DMS153 treated with DMSO at 0.1 percent for 48 hours (cell line): ENCODE data around the gene PRSS57.
"Not testable (repeated sequence)": the region's sequence is repeated elsewhere in the genome, so short reads cannot be mapped to it uniquely, and the experiment has no call there.

Experiments used
- DNase-seq: peaks from one replicate; lab custom pipeline; 2025; ENCODE audit not compliant: unreplicated experiment; lab: John Stamatoyannopoulos, UW

The PRSS57 gene

GRCh38 chr19:723714-724113 is 28.5 kb upstream of the PRSS57 start:
- DNase-seq, result no peak

DNA sequence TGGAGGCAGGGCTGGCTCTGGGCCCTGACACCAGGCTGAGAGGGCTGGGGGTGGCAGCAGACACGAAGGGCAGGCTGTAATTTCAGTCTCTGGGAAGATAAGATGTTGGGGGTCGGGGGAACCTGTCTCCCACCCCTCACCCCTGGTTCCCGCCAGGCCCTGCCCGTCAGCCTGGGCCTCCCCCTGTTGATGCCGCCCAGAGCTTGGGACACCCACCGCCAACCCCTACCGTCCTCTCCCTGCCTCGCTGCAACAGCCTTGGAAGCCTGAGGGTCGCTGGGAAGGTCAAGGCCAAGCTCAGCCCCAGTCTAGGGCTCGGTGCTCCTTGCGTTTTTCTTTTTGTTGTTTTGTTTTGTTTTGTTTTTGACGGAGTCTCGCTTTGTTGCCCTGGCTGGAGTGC is 28.0 kb upstream of the PRSS57 start:
- no peak for DNase-seq

GRCh38 chr19:722553-723101 is 27.4 kb upstream of the PRSS57 start:
- DNase-seq, result no peak

GRCh38 chr19:720345-721160 is 25.3 kb upstream of the PRSS57 start:
- no peak for DNase-seq

- no peak for DNase-seq
Measured at GRCh38 chr19:719636-720344, 24.5 kb upstream of the PRSS57 start.

- DNase-seq, result no peak
Measured at GRCh38 chr19:718991-719512, 23.8 kb upstream of the PRSS57 start.

- no peak for DNase-seq
Measured at GRCh38 chr19:718251-718951, 23.1 kb upstream of the PRSS57 start.

GRCh38 chr19:715347-715746 is 20.1 kb upstream of the PRSS57 start:
- no peak for DNase-seq

GRCh38 chr19:711254-711653 is 16.0 kb upstream of the PRSS57 start:
- no peak for DNase-seq

- DNase-seq, result no peak
Measured at GRCh38 chr19:710767-711166, 15.5 kb upstream of the PRSS57 start.

GRCh38 chr19:709965-710571 is 14.8 kb upstream of the PRSS57 start:
- DNase-seq, result no peak

DNA sequence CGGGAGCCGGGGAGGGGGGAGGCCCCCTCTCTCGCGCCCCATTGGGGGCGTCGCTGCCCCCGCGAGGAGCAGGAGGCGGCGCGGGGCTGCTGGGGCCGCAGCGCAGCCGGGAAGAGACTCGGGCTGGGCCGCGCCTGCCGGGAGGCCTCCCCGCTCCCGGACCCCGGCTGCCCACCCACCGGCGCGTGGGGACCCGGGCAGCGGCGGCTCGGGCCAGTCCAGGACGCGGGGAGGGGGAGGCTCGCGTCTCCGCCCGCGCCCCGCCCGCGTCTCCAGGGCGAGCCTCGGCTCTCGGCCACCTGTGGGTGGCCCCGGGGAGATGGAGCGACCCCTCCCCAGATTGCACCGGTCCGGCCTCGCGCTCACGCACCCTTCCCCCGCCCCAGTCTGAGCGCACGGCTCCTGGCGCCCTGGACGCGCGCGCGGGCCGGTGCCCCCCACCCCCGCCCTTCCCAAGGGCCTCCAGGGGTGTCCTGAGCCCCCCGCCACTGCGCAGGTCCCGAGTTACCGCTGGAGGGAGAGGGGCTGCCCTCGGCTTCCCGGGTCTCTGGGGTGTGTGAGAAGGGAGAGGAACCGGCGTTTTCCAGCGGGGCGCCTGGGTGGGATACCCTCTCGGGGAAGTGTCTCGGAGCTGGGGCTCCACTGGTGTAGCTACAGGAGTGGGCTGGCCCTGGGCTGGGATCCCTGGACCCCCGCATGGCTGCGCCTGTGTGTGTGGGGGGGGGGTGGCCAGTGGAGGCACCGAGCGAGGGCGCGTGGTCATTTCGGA is 14.1 kb upstream of the PRSS57 start:
- no peak for DNase-seq

DNA sequence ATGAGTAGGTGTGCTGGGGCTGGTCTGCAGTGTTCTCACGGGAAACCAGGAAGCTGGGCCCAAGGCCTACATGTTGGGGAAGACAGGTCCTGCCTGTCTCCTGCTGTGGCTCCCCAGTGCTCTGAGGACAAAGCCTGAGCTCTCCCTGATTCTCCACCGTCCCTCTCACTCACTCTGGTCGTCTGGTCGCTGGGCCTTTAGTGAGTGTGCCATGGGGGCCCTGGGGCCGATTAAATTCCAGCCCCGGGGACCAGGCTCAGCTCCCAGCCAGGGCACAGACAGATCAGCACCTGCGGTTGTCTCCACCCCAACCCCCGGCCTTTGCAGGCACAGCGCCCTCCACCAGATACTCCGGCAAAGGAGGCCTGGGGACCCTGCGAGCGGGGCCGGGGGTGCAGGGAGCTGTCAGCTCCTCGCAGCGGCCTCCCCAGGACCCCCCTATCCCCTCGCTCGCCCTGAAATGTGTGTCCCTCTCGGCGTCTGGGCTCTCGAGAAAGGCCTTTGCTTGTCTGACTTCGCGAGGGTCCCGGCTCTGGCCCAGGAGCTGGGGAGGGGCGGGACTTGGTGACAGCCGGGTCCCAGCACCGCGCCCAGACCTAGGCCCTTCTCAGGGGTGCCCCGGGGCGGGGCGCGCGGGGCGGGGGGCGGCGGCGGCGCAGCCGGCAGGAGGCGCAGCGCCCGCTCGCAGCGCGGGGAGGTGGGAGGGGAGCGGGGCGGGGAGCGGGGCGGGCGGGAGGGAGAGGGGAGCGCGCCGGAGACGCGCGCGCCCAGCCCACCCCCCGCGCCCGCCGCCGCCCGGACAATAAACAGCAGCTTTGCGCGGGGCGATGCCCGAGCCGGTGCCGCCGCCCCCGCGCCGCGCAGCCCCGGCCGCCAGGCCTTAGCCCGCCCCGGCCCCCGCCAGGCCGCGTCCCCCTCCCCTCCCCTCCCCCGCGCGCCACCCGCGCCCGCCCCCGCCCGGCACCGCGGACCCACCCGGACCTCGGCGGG is 13.2 kb upstream of the PRSS57 start, which contains the start of gene PALM:
PALM (plus strand) TSS at position 782 of the 990 bp plus-strand sequence. CDS start 212 bp downstream, outside the sequence.
- no peak for DNase-seq

GRCh38 chr19:704447-704741 is 9.1 kb upstream of the PRSS57 start:
- DNase-seq, result no peak

DNA sequence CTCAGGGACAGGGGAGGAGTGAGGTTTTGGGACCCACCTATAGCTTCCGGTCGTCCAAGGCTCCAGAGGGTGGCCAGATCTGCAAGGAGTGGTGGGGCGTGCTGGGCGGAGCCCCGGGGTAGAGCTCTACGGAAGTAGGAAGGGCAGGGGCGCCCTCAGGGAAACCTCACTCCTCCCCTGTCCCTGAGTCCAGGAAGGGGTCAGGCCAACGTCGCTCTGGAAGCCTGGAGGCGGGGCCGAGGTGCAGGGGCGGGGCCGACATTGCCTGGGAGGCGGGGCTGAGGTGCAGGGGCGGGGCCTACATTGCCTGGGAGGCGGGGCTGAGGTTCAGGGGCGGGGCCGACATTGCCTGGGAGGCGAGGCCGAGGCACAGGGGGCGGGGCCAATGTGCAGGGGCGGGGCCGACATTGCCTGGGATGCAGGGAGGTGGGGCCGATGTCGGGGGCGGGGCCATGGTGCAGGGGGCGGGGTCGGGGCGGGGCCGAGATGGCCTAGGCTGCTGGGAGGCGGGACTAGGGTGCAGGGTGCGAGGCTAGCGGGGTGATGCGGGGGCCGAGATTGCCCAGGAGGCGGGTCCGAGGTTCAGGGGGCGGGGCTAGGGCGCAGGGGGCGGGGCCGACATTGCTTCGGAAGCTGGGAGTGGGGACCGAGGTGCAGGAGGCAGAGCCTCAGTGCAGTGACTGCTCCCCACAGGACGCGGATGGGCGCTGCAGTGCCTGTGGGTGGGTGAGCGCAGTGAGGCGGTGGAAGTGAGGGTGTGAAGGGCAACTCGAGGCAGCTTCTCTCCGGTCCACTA is 8.6 kb upstream of the PRSS57 start:
- no peak for DNase-seq

GRCh38 chr19:703329-703650 is 8.0 kb upstream of the PRSS57 start:
- no peak for DNase-seq

DNA sequence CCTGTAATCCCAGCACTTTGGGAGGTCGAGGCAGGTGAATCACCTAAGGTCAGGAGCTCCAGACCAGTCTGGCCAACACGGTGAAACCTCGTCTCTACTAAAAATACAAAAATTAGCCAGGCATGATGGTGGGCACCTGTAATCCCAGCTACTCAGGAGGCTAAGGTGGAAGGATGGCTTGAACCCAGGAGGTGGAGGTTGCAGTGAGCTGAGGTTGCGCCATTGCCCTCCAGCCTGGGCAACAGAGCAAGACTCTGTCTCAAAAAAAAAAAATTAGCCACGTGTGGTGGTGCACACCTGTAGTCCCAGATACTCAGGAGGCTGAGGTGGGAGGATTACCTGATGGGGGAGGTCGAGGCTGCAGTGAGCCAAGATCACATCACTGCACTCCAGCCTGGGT is 7.6 kb upstream of the PRSS57 start:
- not testable (repeated sequence) for DNase-seq

- not testable (repeated sequence) for DNase-seq
Measured at GRCh38 chr19:699885-700284, 4.6 kb upstream of the PRSS57 start.
